Muscle of arm (tissue), 12 donors: ENCODE results near the gene MMAA. TPM values are rescaled to one million over a fixed set of nuclear protein-coding genes. Genes with fewer than 3 reads are reported as not detected.

Experiments used
- DNase-seq: peaks from one replicate; pipeline ENCODE4 v3.0.0-alpha.2; 2013
- polyA plus RNA-seq, 12 donors: library from polyadenylated mRNA; unstranded; fragments of 120-200 nt; gene quantifications; one replicate each; pipeline ENCODE4 v1.2.1, GENCODE V29; 2013; ENCODE audit not compliant: insufficient read length in 12 of 12

The MMAA gene
- polyA plus RNA-seq, 12 donors: 5.6 to 11.5 (median 7.6) TPM; not detected in 1

- no peak for DNase-seq
These were observed 84.8 kb downstream of the MMAA start for GRCh38 chr4:145703850-145704497.

GRCh38 chr4:145709336-145709735 is 90.2 kb downstream of the MMAA start:
- no peak for DNase-seq

Other genes starting within 250 kb of the MMAA start
- 100 to 1,000 TPM in 1 of 12 donors, 10 to 100 TPM in 10, not detected in 1; 58.7 to 123 (median 72.4) TPM for gene SMAD1, start 137.5 kb upstream of the MMAA start, polyA plus RNA-seq
- gene C4orf51, start 60.8 kb downstream of the MMAA start, polyA plus RNA-seq: not detected